Measurements from ENCODE around the gene WFDC5. TPM values are rescaled to one million over a fixed set of nuclear protein-coding genes. Genes with fewer than 3 reads are reported as not detected.

The WFDC5 gene
- not detected in 2 replicates for total RNA-seq

GRCh38 chr20:45114465-45115385 is at the start of gene WFDC5:
WFDC5 (minus strand) TSS chr20:45115174; CDS start chr20:45115083, 91 bp downstream.

GRCh38 chr20:45124365-45124764 is 9.4 kb upstream of the WFDC5 start, which contains the start of gene WFDC12:
WFDC12 (minus strand) TSS chr20:45124465; CDS start chr20:45124447, 18 bp downstream.

GRCh38 chr20:45100563-45101245 is 14.3 kb downstream of the WFDC5 start, which contains the start of gene KCNS1:
KCNS1 (minus strand) TSS chr20:45101127; CDS start chr20:45099236, 1,891 bp downstream.

Other genes starting within 250 kb of the WFDC5 start
- 91.9 and 99.2 TPM in 2 replicates for gene YWHAB, start 229.5 kb downstream of the WFDC5 start, total RNA-seq
- gene PABPC1L, start 205.1 kb downstream of the WFDC5 start, total RNA-seq = 10.1 TPM in 2 replicates
- gene TOMM34, start 154.8 kb downstream of the WFDC5 start, total RNA-seq = 73.4 and 75.0 TPM in 2 replicates
- 11.9 and 12.4 TPM in 2 replicates for gene STK4, start 148.7 kb downstream of the WFDC5 start, total RNA-seq
- 0.30 and 0.34 TPM in 2 replicates for gene KCNS1, start 14.0 kb downstream of the WFDC5 start, total RNA-seq
- not detected in 2 replicates for gene WFDC12, start 9.3 kb upstream of the WFDC5 start, total RNA-seq
- gene PI3, start 59.7 kb upstream of the WFDC5 start, total RNA-seq = not detected in 2 replicates
- gene SEMG1, start 91.9 kb upstream of the WFDC5 start, total RNA-seq = not detected in 2 replicates
- not detected in 2 replicates for gene SEMG2, start 106.2 kb upstream of the WFDC5 start, total RNA-seq
- gene SLPI, start 139.4 kb upstream of the WFDC5 start, total RNA-seq = not detected in 2 replicates
- gene RBPJL, start 191.7 kb upstream of the WFDC5 start, total RNA-seq = not detected in 2 replicates
- gene MATN4, start 193.1 kb upstream of the WFDC5 start, total RNA-seq = not detected in 2 replicates
- gene SDC4, start 233.2 kb upstream of the WFDC5 start, total RNA-seq = 117 and 122 TPM in 2 replicates
- 29.1 and 38.7 TPM in 2 replicates for gene SYS1, start 248.0 kb upstream of the WFDC5 start, total RNA-seq

Measured in bronchus fibroblast of lung (primary cell).